22Rv1 (cell line): ENCODE data around the gene TMPRSS4.

ENCODE experiments used
- CTCF ChIP-seq: fragments of 450-650 bp; IDR thresholded peaks from 2 replicates; pipeline ENCODE4 v1.5.1; 2017; ENCODE audit warnings: mild to moderate bottlenecking
- ZFX ChIP-seq: fragments of 450-650 bp; IDR thresholded peaks from 2 replicates; pipeline ENCODE4 v1.6.1; 2017; ENCODE audit warnings: antibody characterized with exemption, borderline replicate concordance

- TF ChIP-seq CTCF (no peak), ZFX (no peak)
Measured at GRCh38 chr11:118129471-118130172, 52.7 kb downstream of the TMPRSS4 start.
